Erythroblast (primary cell): Measurements from ENCODE around the gene ZXDC.

Experiments
- GATA1 ChIP-seq: IDR thresholded peaks from 2 replicates; pipeline ENCODE4 v1.6.1; 2011; ENCODE audit warnings: low read depth, mild to moderate bottlenecking, control low read depth, low read length, moderate library complexity
- POLR2A ChIP-seq: IDR thresholded peaks from 2 replicates; pipeline ENCODE4 v1.6.1; 2011; ENCODE audit warnings: mild to moderate bottlenecking, low read length

DNA sequence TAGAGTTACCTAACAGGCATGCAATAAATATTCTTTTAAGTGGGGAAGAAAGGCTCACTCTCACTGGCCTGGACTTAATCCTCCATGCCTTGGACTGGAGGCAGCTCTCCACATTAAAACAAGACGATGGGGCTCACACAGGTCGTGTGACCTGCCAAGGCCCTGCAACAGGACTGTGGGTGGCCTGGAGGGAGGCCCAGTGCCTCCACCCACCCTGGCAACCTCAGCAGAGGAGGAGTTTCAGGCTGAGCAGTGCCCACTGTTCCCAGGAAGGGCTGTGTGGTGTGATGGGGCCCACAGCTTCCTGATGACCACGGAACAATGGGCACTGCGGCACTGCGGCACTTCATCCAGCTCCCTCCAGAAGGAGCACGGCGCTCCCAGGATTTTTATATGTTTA is 36.3 kb upstream of the ZXDC start:
- TF ChIP-seq POLR2A (no peak), GATA1 (no peak)
